AG09309 (cell line): ENCODE measurements around the gene SCAF8.
A peak's percentile ranks its signal among the peaks of the same experiment; 100 is the strongest.

Experiments used
- DNase-seq: peaks from one replicate; pipeline ENCODE4 v3.0.0-alpha.2; 2010; ENCODE audit warnings: low read depth
- H3K4me3 ChIP-seq: 2 replicates; pipeline ENCODE4 v1.5.1; 2011; ENCODE audit warnings: mild to moderate bottlenecking, low read depth, low read length, moderate library complexity; ENCODE audit not compliant: control insufficient read depth
- CTCF ChIP-seq: IDR thresholded peaks from 2 replicates; pipeline ENCODE4 v1.5.1; 2011; ENCODE audit warnings: mild to moderate bottlenecking, low read depth, low read length, inconsistent platforms; ENCODE audit not compliant: insufficient read depth, control insufficient read depth; ENCODE audit errors: missing control alignments

SCAF8 gene

GRCh38 chr6:154862536-154862935, 129.3 kb downstream of the SCAF8 start:
- H3K4me3 ChIP-seq, result no peak overlapping the region
- no peak for TF ChIP-seq CTCF
- no peak for DNase-seq

- no peak for TF ChIP-seq CTCF
- DNase-seq, result no peak
- no peak overlapping the region for H3K4me3 ChIP-seq
Measured at GRCh38 chr6:154864066-154864430, 130.8 kb downstream of the SCAF8 start.

GRCh38 chr6:154865291-154865690, 132.1 kb downstream of the SCAF8 start:
- DNase-seq, result no peak
- TF ChIP-seq CTCF, result no peak
- no peak overlapping the region for H3K4me3 ChIP-seq

GRCh38 chr6:154868143-154868594, 135.0 kb downstream of the SCAF8 start:
- H3K4me3 ChIP-seq, result no peak overlapping the region
- peak; percentile 66 for TF ChIP-seq CTCF
- DNase-seq, result peak; percentile 37

GRCh38 chr6:154872542-154873114, 139.4 kb downstream of the SCAF8 start:
- TF ChIP-seq CTCF, result no peak
- H3K4me3 ChIP-seq, result no peak overlapping the region
- DNase-seq, result no peak

GRCh38 chr6:154873546-154873945, 140.3 kb downstream of the SCAF8 start:
- no peak for DNase-seq
- H3K4me3 ChIP-seq, result no peak overlapping the region
- no peak for TF ChIP-seq CTCF

GRCh38 chr6:154874773-154875592, 141.8 kb downstream of the SCAF8 start:
- no peak overlapping the region for H3K4me3 ChIP-seq
- TF ChIP-seq CTCF, result no peak
- no peak for DNase-seq
